Measurements from ENCODE around the gene AGTRAP. TPM values are rescaled to one million over a fixed set of nuclear protein-coding genes. Genes with fewer than 3 reads are reported as not detected.

The AGTRAP gene
- total and polyA plus RNA-seq, 9 of the 15 experiments (the other 6 are each of a cell fraction or from before 2014, with no cell fraction given), result 26.8 to 105 (median 57.5) TPM

- TF ChIP-seq CBFA2T3 (IDR thresholded peaks at IDR 0.05) (peak; percentile 17), RAD21 (CRISPR knock-in tag; conservative IDR thresholded peaks at IDR 0.05 in 1 of 2, IDR thresholded peaks at IDR 0.05 in 1 of 2) (0 out of 4 replicates have a peak, but pooled peaks of 1 of the 2 experiments have one; percentile 0), L3MBTL2 (IDR thresholded peaks at IDR 0.05) (peak; percentile 81), CTBP1 (IDR thresholded peaks at IDR 0.05; ENCODE audit: borderline replicate concordance) (peak; percentile 47), SMAD2 (IDR thresholded peaks at IDR 0.05; ENCODE audit: low read depth, low read length) (no peak), SMARCC2 (IDR thresholded peaks at IDR 0.05; ENCODE audit: low read depth) (no peak), REST (IDR thresholded peaks at IDR 0.05; ENCODE audit: borderline replicate concordance) (peak; percentile 17; the same call in 1 of the 2 replicates), REST (CRISPR knock-in tag; IDR thresholded peaks at IDR 0.05; ENCODE audit: low read depth) (no peak)
Observed at GRCh38 chr1:11707621-11708276, 28.2 kb upstream of the AGTRAP start (continued).
